SK-N-SH treated with all-trans-retinoic acid at 6 μM for 48 hours (cell line): ENCODE data around the gene POU6F2.

ENCODE experiments used
- CSDC2 ChIP-seq: fragments of 250-450 bp; sonication (Bioruptor Pico); IDR thresholded peaks from 2 replicates; pipeline ENCODE4 v1.5.0; 2020; ENCODE audit warnings: mild to moderate bottlenecking, moderate library complexity
- ZFP30 ChIP-seq: fragments of 450-650 bp; formaldehyde crosslinking; IDR thresholded peaks from 2 replicates; pipeline ENCODE4 v1.5.0; 2022; ENCODE audit warnings: mild to moderate bottlenecking, moderate library complexity
- TF ChIP-seq, protein P1 (sequence below): fragments of 250-450 bp; sonication (Bioruptor Pico); IDR thresholded peaks from 2 replicates; pipeline ENCODE4 v1.8.0; 2021; ENCODE audit warnings: low read depth, mild to moderate bottlenecking, moderate library complexity, borderline replicate concordance
- TF ChIP-seq, protein P2 (sequence below): fragments of 250-450 bp; sonication (Bioruptor Pico); IDR thresholded peaks from 2 replicates; pipeline ENCODE4 v1.8.0; 2020; ENCODE audit warnings: mild to moderate bottlenecking, moderate library complexity, borderline replicate concordance

DNA sequence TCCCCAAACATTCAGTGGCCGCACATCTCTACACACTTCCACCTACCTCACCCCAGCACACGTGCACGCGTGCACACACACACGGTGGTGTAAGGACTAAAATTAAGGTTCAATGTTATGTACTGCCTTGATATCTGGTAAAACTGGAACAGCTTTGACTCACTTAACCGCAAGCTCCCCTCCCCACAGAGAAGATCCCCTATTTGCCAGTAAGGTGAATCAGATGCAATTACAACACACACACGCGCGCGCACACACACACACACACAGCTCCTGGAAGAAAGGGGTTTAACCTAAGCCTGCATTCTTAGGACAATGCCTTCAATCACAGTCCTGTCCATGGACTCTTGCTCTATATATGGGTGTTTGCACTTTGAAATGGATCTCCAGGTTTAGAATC, 43.2 kb upstream of the POU6F2 start:
- TF ChIP-seq, protein P1, sequence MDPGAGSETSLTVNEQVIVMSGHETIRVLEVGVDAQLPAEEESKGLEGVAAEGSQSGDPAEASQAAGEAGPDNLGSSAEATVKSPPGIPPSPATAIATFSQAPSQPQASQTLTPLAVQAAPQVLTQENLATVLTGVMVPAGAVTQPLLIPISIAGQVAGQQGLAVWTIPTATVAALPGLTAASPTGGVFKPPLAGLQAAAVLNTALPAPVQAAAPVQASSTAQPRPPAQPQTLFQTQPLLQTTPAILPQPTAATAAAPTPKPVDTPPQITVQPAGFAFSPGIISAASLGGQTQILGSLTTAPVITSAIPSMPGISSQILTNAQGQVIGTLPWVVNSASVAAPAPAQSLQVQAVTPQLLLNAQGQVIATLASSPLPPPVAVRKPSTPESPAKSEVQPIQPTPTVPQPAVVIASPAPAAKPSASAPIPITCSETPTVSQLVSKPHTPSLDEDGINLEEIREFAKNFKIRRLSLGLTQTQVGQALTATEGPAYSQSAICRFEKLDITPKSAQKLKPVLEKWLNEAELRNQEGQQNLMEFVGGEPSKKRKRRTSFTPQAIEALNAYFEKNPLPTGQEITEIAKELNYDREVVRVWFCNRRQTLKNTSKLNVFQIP (CRISPR knock-in tag), result no peak
- TF ChIP-seq, protein P2, sequence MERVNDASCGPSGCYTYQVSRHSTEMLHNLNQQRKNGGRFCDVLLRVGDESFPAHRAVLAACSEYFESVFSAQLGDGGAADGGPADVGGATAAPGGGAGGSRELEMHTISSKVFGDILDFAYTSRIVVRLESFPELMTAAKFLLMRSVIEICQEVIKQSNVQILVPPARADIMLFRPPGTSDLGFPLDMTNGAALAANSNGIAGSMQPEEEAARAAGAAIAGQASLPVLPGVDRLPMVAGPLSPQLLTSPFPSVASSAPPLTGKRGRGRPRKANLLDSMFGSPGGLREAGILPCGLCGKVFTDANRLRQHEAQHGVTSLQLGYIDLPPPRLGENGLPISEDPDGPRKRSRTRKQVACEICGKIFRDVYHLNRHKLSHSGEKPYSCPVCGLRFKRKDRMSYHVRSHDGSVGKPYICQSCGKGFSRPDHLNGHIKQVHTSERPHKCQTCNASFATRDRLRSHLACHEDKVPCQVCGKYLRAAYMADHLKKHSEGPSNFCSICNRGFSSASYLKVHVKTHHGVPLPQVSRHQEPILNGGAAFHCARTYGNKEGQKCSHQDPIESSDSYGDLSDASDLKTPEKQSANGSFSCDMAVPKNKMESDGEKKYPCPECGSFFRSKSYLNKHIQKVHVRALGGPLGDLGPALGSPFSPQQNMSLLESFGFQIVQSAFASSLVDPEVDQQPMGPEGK, result no peak
- no peak for TF ChIP-seq ZFP30 (CRISPR knock-in tag)
- no peak for TF ChIP-seq CSDC2 (CRISPR knock-in tag)
